GM20431 (cell line): Measurements from ENCODE around the gene DPYSL4.

ENCODE experiments used
- in situ Hi-C: fragments of 300-500 bp; cut with MseI, MboI; formaldehyde crosslinking; loops from one replicate; pipeline ENCODE4 v1.15.0; 2020; ENCODE audit warnings: low sequenced_read_pairs; ENCODE audit not compliant: unreplicated experiment

DPYSL4 gene

GRCh38 chr10:132186488-132187429 is at the start of gene DPYSL4:
TSS of gene DPYSL4 (plus strand) at chr10:132186948. CDS start at chr10:132187064, 116 bp downstream.
- in situ Hi-C loops = no loop called here

DNA sequence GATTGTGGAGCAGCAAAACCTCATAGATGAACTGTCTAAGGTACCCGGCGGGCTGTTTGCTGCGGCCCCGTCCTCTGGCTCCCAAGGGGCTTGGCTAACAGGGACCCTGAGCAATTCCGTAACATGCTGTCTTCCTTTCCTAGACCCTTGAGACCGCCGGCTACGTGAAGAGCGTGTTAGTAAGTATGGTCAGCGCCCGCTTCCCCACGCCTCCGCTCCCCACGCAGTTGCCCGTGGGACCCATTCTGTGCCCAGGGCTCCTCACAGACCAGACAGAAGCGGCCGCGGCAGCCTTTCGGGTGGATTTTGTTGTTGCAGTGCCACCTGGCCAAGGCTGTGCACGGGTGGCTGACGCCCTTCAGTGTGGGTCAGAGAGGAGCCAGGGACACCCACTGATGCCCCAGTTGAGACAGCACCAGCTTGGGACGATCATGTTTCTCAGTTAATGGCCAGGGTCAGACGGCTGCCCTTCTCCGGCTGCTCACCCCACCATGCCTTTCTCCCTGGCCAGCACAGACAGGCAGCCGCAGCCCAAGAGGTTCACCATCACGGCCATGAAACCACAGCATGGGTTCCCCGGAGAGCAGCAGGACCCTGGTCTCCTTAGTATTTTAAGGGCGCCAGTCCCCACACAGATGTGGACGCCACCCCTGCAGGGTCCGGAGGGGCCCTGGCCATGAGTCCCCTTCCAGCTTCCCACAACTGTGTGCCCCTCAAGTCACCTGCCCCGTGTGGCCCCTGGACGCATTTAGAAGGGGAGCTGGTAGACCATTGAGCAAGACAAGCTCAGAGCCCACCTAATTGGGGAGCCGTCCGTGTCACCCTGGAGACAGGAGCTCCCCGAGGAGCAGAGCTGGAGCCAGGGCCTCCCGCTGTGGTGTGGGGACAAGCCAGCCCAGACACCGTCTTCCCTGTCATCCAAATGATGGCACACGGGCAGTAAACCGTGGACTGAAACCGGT is 49.4 kb upstream of the DPYSL4 start:
- in situ Hi-C loops = no loop called here

GRCh38 chr10:132138133-132138532 is 48.6 kb upstream of the DPYSL4 start:
- in situ Hi-C loops = no loop called here

DNA sequence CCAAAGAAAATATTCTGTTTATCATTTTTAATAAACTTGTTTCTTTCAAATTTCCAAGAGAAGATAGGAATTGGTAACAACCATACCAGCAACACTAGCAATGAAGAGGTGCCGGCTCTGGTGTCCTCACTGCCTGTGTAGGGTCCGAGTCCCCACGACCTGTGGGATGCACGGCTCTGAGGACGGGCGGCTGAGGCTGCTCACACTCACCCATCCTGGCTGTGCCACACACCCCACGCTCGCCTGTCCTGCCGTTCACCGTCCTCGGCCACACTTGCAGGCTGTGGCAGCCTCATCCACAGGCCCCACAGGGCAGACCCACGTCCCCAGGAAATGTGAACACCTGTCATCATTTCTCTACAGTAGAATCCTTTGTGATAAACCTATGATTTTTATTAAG is 48.2 kb upstream of the DPYSL4 start:
- in situ Hi-C loops = no loop called here

- in situ Hi-C loops = no loop called here
Observed at GRCh38 chr10:132139526-132139925, 47.2 kb upstream of the DPYSL4 start.

GRCh38 chr10:132140167-132140925 is 46.4 kb upstream of the DPYSL4 start:
- in situ Hi-C loops = no loop called here

GRCh38 chr10:132141076-132141475 is 45.7 kb upstream of the DPYSL4 start:
- in situ Hi-C loops = no loop called here

DNA sequence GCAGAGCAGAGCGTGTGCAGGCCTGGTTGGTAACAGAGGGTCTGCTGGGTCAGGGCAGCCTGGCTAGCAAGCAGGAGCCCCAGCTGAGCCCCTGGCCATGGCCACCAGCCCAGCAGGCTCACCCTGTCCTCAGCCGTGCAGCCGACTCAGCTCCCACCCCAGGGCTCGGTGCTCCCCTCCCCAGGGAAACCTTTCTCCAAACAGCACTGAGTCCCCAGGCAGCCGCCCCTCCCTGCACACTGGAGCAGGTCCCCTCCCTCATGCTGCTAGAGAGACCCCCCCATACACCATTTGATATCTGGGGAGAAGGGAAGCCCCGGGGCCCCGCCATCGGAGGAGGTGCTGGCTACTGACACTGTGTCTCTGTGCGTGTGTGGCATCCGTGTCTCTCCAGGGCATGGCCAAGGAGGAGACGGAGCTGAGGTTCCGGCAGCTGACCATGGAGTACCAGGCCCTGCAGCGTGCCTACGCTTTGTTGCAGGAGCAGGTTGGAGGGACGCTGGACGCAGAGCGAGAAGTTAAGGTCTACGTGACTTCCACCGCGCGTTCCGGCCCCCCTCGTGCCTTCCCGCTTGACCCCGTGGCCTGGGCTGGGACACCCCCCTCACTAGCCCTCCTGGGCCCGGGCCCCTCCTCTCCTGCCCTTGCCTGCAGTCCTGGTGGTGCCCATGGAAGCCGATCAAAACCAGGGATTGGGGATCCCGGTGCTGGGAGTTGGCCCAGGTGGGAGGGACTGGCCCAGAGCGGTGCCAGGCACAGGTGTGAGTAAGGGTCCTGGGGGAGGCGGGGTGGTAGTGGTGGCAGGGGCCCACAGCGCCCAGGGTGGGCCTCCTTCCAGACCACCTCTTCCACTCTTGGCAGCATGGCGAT is 45.0 kb upstream of the DPYSL4 start:
- in situ Hi-C loops = no loop called here

DNA sequence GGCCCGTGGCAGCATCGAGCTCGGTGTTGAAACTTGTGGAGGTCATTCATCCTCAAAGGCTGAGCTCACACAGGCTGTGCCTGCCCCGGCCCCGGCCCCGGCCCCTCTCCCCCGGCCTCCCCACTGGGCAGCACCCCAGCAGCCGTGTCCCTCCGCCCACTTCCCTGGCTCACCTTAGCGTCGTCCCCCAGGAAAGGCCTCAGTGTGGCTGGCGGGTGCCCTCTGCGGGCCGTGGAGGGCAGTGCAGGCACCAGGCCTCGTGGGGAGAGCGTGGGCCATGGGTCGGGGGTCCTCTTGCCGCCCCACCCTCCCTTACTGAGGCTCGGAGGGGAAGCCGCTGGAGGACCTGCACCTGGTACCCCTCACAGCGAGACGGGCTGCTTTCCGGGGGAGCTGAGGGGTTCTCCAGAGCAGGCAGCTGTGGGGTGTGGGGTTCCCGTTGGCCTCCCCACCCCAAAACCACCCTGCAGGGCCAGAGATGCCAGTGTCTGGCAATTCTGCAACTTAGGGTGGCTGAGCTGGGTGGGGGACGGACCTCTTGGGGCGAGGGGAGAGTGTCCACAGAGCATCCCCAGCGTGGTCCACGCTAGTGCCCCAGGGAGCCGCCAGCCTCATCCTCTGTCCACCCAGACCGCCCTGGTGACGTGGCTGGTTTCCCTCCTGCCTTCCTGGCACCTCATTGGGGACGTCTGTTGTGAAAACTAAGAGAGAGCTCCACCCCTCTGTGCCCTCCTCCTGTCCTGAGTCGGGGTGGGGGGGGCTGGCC is 44.2 kb upstream of the DPYSL4 start:
- in situ Hi-C loops = no loop called here

DNA sequence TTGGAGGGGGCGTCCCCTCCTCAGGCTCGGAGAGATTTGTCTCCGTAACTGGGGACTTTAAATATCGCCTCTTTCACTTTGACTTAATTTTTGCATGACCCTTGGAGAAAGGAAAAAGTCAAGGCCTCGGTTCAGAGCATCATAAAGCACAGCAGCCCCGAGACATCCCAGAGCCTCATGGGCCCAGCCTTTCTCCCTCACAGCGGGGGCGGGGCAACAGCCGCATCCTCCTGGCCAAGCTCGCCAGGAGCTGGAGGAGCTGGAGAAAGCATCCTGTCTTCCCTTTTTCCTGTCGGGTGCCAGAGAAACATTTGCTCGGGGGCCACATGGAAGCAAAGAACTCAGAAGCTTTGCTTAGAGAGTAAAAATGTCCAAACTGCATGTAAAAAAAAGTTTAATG is 43.6 kb upstream of the DPYSL4 start:
- in situ Hi-C loops = no loop called here

- in situ Hi-C loops = no loop called here
Observed at GRCh38 chr10:132144086-132144485, 42.7 kb upstream of the DPYSL4 start.

GRCh38 chr10:132145002-132145401 is 41.7 kb upstream of the DPYSL4 start:
- in situ Hi-C loops = no loop called here

DNA sequence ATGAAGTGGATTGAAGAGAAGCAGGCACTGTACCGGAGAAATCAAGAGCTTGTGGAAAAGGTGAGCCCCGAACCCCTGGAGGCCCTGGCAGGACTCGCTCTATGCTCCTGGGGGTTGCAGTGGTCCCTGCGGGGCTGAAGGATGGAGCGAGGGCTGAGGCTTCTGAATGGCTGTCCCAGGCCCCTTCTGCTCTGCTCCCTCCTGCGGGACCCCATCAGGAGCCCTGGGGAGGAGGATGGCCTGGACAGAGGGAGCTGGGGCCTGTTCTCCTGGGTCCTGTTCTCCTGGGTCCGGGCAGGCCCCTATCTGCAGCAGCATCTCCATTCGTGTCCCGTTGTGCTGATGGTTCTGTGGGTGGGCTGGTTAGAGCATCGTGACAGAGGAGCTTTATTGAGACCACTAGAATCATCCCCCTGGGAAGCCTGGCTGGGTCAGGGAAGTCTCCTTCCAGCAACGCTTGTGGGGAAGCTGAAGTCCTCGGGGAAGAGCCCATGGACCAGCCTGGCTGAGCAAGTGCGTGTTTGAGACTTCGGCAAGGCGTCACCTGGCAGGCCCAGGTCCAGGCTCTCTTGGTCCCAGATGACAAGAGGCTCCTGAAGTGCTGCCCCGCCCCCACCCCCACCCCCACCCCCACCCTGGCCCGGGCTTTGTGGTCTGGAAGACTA is 41.1 kb upstream of the DPYSL4 start:
- in situ Hi-C loops = no loop called here

DNA sequence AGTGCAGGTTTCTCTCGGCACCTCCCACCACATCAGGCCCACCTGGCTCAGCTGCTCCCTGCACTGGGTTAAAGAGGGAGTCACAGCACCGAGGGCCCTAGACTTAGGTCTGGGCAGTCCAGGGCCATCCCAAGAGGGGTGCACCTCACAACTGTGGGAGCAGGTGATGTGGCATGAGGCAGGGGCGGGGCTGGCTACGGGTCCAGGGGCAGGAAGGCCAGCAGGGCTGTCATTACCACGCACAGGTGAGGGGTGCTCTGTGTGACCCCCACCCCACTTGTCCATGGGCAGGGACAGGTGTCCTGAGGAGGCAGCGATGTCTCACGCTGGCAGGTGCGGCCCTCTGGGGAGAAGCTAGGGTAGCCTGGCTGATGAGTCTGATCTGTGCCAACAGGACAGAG is 40.5 kb upstream of the DPYSL4 start:
- in situ Hi-C loops = no loop called here

- in situ Hi-C loops = no loop called here
Observed at GRCh38 chr10:132146941-132147915, 39.5 kb upstream of the DPYSL4 start.

DNA sequence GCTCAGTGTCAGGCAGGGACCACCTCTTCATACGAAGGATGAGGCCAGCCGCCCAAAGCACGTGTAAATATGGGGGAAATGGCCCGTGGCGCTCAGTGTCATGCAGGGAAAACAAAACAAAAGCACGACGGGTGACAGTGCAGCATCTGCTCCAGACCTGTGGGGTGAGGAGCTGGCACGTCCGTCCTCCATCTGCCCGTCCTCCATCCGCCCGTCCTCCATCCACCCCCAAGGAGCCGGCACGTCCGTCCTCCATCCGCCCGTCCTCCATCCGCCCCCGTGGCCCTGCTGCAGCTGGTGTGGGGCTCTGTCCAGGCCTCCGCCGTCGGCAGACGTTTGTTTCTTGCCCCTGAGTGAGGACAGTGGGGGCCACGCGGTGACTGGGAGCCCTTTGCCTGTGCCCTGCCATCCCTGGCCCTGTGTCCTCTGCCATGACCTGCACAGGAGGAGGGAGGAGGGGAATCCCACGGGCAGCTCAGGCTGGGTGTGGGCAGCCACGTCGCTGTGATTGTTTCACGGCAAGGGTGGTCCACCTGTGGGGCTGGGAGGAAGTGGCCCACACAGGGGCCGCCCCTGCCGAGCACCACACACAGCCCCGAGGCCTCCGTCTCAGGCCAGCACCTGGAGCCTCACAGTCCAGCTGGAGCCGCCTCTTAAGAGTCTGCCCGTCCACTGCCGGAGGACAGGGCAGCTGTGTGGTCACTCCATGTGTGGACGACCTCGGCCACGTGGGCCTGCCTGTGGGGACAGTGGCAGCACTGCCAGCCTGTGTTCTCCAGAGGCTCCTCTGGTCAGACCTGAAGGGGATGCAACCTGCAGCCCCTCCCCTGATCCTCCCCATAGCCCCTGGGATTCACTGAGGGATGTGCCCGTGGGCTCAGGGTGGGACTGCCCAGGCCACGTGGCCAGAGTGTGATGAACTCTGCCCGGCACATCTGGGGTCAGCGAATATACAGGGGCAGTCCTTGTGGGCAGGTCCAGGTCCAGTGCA is 38.2 kb upstream of the DPYSL4 start:
- in situ Hi-C loops = no loop called here
